WTC11 (cell line): Measurements from ENCODE around the gene ARHGEF39.

Experiments used
- CREB1 ChIP-seq: sonication (generic); formaldehyde crosslinking; IDR thresholded peaks from 2 replicates; pipeline ENCODE4 v1.8.0; 2023; ENCODE audit warnings: mild to moderate bottlenecking, missing genetic modification reagents
- CTCF ChIP-seq: fragments of 200-600 bp; IDR thresholded peaks from 2 replicates; pipeline ENCODE4 v1.8.0; 2022; ENCODE audit warnings: antibody characterized with exemption
- E2F5 ChIP-seq: sonication (generic); formaldehyde crosslinking; IDR thresholded peaks from 2 replicates; pipeline ENCODE4 v1.8.1; 2022; ENCODE audit warnings: mild to moderate bottlenecking, moderate library complexity, missing genetic modification reagents
- ESRRA ChIP-seq: sonication (generic); formaldehyde crosslinking; IDR thresholded peaks from 2 replicates; pipeline ENCODE4 v1.8.1; 2022; ENCODE audit warnings: mild to moderate bottlenecking, missing genetic modification reagents, borderline replicate concordance
- NFE2L1 ChIP-seq: sonication (generic); formaldehyde crosslinking; IDR thresholded peaks from 2 replicates; pipeline ENCODE4 v1.8.1; 2023; ENCODE audit warnings: missing genetic modification reagents
- SMAD3 ChIP-seq: sonication (generic); formaldehyde crosslinking; IDR thresholded peaks from 2 replicates; pipeline ENCODE4 v1.8.0; 2022; ENCODE audit warnings: missing genetic modification reagents, mild to moderate bottlenecking, borderline replicate concordance
- USF2 ChIP-seq: sonication (generic); formaldehyde crosslinking; IDR thresholded peaks from 2 replicates; pipeline ENCODE4 v1.8.1; 2023; ENCODE audit warnings: mild to moderate bottlenecking, missing genetic modification reagents, moderate library complexity
- ZNF232 ChIP-seq: sonication (generic); formaldehyde crosslinking; IDR thresholded peaks from 2 replicates; pipeline ENCODE4 v1.8.0; 2022; ENCODE audit warnings: mild to moderate bottlenecking, missing genetic modification reagents

- no peak for TF ChIP-seq CTCF
- no peak for TF ChIP-seq USF2 (CRISPR knock-in tag)
- TF ChIP-seq ZNF232, result no peak
- TF ChIP-seq CREB1, result no peak
- no peak for TF ChIP-seq ESRRA (CRISPR knock-in tag)
- TF ChIP-seq E2F5, result no peak
- TF ChIP-seq SMAD3, result no peak
- TF ChIP-seq NFE2L1, result no peak
These were observed 25.3 kb upstream of the ARHGEF39 start for GRCh38 chr9:35690294-35690613.
